IPS-18a (cell line): ENCODE measurements around the gene CAPN5.

ENCODE experiments used
- H3K27ac ChIP-seq: one replicate; pipeline ENCODE4 v1.5.1; 2013; ENCODE audit warnings: low read length
- H3K27me3 ChIP-seq: one replicate; pipeline ENCODE4 v1.6.1; 2013; ENCODE audit warnings: mild to moderate bottlenecking, low read length; ENCODE audit not compliant: control insufficient read depth, insufficient read depth
- H3K36me3 ChIP-seq: one replicate; pipeline ENCODE4 v1.6.1; 2013; ENCODE audit warnings: low read depth, low read length; ENCODE audit not compliant: control insufficient read depth
- H3K4me1 ChIP-seq: one replicate; pipeline ENCODE4 v1.6.1; 2013; ENCODE audit warnings: low read depth, low read length; ENCODE audit not compliant: control insufficient read depth
- H3K4me3 ChIP-seq: one replicate; pipeline ENCODE4 v1.5.1; 2013; ENCODE audit warnings: low read length
- H3K9ac ChIP-seq: one replicate; pipeline ENCODE4 v1.6.1; 2013; ENCODE audit warnings: mild to moderate bottlenecking, low read length, moderate library complexity
- H3K9me3 ChIP-seq: one replicate; pipeline ENCODE4 v1.6.1; 2013; ENCODE audit warnings: low read depth, low read length; ENCODE audit not compliant: control insufficient read depth

CAPN5 gene

GRCh38 chr11:77136074-77136473 is 69.3 kb downstream of the CAPN5 start:
- no peaks in the 10 kb centered on the region for H3K36me3 ChIP-seq
- no peak overlapping the region for H3K9ac ChIP-seq
- H3K4me1 ChIP-seq, result peaks cover 6% of the 10 kb centered on the region
- H3K9me3 ChIP-seq, result no peaks in the 10 kb centered on the region
- no peaks in the 10 kb centered on the region for H3K27me3 ChIP-seq
- no peak overlapping the region for H3K27ac ChIP-seq
- no peak overlapping the region for H3K4me3 ChIP-seq

GRCh38 chr11:77136784-77137420 is 70.1 kb downstream of the CAPN5 start:
- Histone ChIP-seq H3K27ac (no peak overlapping the region), H3K9ac (no peak overlapping the region), H3K4me1 (peaks cover 6% of the 10 kb centered on the region), H3K4me3 (no peak overlapping the region), H3K9me3 (no peaks in the 10 kb centered on the region), H3K36me3 (no peaks in the 10 kb centered on the region), H3K27me3 (no peaks in the 10 kb centered on the region)

GRCh38 chr11:77137421-77137820 is 70.7 kb downstream of the CAPN5 start:
- Histone ChIP-seq H3K9me3 (no peaks in the 10 kb centered on the region), H3K36me3 (no peaks in the 10 kb centered on the region), H3K9ac (no peak overlapping the region), H3K4me1 (peaks cover 6% of the 10 kb centered on the region), H3K27me3 (no peaks in the 10 kb centered on the region), H3K27ac (no peak overlapping the region), H3K4me3 (no peak overlapping the region)

- Histone ChIP-seq H3K36me3 (no peaks in the 10 kb centered on the region), H3K27ac (no peak overlapping the region), H3K4me1 (peaks cover 6% of the 10 kb centered on the region)
Measured at GRCh38 chr11:77138106-77138649, 71.4 kb downstream of the CAPN5 start.

GRCh38 chr11:77139201-77139600 is 72.4 kb downstream of the CAPN5 start:
- no peak overlapping the region for H3K9ac ChIP-seq

More at GRCh38 chr11:77138106-77138649, 71.4 kb downstream of the CAPN5 start:
- H3K9ac ChIP-seq, result no peak overlapping the region
- H3K27me3 ChIP-seq, result no peaks in the 10 kb centered on the region
- H3K9me3 ChIP-seq, result no peaks in the 10 kb centered on the region
- no peak overlapping the region for H3K4me3 ChIP-seq

GRCh38 chr11:77140231-77140851 is 73.6 kb downstream of the CAPN5 start:
- Histone ChIP-seq H3K9me3 (no peaks in the 10 kb centered on the region), H3K4me1 (peaks cover 6% of the 10 kb centered on the region), H3K27ac (no peak overlapping the region), H3K36me3 (no peaks in the 10 kb centered on the region), H3K27me3 (no peaks in the 10 kb centered on the region), H3K9ac (no peak overlapping the region), H3K4me3 (no peak overlapping the region)

More at GRCh38 chr11:77139201-77139600, 72.4 kb downstream of the CAPN5 start:
- H3K27ac ChIP-seq, result no peak overlapping the region
- H3K27me3 ChIP-seq, result no peaks in the 10 kb centered on the region
- no peaks in the 10 kb centered on the region for H3K36me3 ChIP-seq
- no peak overlapping the region for H3K4me3 ChIP-seq
- no peaks in the 10 kb centered on the region for H3K9me3 ChIP-seq
- H3K4me1 ChIP-seq, result peaks cover 6% of the 10 kb centered on the region

- Histone ChIP-seq H3K9me3 (no peaks in the 10 kb centered on the region), H3K36me3 (no peaks in the 10 kb centered on the region), H3K27me3 (no peaks in the 10 kb centered on the region), H3K4me1 (peaks cover 6% of the 10 kb centered on the region), H3K9ac (no peak overlapping the region), H3K4me3 (no peak overlapping the region), H3K27ac (no peak overlapping the region)
Measured at GRCh38 chr11:77141034-77141433, 74.3 kb downstream of the CAPN5 start.

GRCh38 chr11:77141475-77141874 is 74.7 kb downstream of the CAPN5 start:
- no peaks in the 10 kb centered on the region for H3K36me3 ChIP-seq
- no peak overlapping the region for H3K9ac ChIP-seq
- H3K27me3 ChIP-seq, result no peaks in the 10 kb centered on the region
- no peaks in the 10 kb centered on the region for H3K9me3 ChIP-seq
- H3K4me3 ChIP-seq, result no peak overlapping the region
- no peak overlapping the region for H3K27ac ChIP-seq
- H3K4me1 ChIP-seq, result peaks cover 6% of the 10 kb centered on the region

GRCh38 chr11:77142091-77142975 is 75.6 kb downstream of the CAPN5 start:
- no peaks in the 10 kb centered on the region for H3K36me3 ChIP-seq
- no peak overlapping the region for H3K4me3 ChIP-seq
- no peak overlapping the region for H3K9ac ChIP-seq
- no peaks in the 10 kb centered on the region for H3K27me3 ChIP-seq
- no peaks in the 10 kb centered on the region for H3K9me3 ChIP-seq
- peaks cover 6% of the 10 kb centered on the region for H3K4me1 ChIP-seq
- H3K27ac ChIP-seq, result no peak overlapping the region

- Histone ChIP-seq H3K9ac (no peak overlapping the region), H3K4me1 (peaks cover 11% of the 10 kb centered on the region), H3K4me3 (no peak overlapping the region), H3K27me3 (no peaks in the 10 kb centered on the region), H3K9me3 (no peaks in the 10 kb centered on the region), H3K27ac (no peak overlapping the region), H3K36me3 (no peaks in the 10 kb centered on the region)
Measured at GRCh38 chr11:77143405-77144020, 76.7 kb downstream of the CAPN5 start.

- no peak overlapping the region for H3K9ac ChIP-seq
- no peak overlapping the region for H3K4me3 ChIP-seq
- H3K27ac ChIP-seq, result no peak overlapping the region
- H3K9me3 ChIP-seq, result no peaks in the 10 kb centered on the region
- no peaks in the 10 kb centered on the region for H3K36me3 ChIP-seq
- H3K4me1 ChIP-seq, result peaks cover 15% of the 10 kb centered on the region
- no peaks in the 10 kb centered on the region for H3K27me3 ChIP-seq
Measured at GRCh38 chr11:77144196-77144856, 77.6 kb downstream of the CAPN5 start.
